Measurements from ENCODE around the gene KIFBP.

The KIFBP gene

DNA sequence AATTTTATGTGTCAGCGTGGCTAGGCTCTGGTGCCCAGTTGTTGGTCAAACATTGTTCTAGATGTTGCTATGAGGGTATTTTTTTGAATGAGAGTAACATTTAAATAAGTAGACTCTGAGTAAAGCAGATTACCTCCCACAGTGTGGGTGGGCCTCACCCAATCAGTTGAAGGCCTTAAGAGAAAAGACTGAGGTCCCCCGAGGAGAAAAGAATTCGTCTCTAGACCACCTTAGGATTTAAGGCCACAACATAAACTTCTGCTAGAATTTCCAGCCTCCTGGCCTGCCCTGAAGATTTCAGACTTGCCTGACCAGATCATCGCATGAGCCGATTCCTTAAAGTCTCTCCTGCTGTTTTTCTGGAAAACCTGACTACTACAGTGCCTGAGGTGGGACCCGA, 54.2 kb downstream of the KIFBP start:
- TF ChIP-seq, protein P1, sequence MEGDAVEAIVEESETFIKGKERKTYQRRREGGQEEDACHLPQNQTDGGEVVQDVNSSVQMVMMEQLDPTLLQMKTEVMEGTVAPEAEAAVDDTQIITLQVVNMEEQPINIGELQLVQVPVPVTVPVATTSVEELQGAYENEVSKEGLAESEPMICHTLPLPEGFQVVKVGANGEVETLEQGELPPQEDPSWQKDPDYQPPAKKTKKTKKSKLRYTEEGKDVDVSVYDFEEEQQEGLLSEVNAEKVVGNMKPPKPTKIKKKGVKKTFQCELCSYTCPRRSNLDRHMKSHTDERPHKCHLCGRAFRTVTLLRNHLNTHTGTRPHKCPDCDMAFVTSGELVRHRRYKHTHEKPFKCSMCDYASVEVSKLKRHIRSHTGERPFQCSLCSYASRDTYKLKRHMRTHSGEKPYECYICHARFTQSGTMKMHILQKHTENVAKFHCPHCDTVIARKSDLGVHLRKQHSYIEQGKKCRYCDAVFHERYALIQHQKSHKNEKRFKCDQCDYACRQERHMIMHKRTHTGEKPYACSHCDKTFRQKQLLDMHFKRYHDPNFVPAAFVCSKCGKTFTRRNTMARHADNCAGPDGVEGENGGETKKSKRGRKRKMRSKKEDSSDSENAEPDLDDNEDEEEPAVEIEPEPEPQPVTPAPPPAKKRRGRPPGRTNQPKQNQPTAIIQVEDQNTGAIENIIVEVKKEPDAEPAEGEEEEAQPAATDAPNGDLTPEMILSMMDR (IDR thresholded peaks at IDR 0.05) = no peak

GRCh38 chr10:69043931-69044531, 55.4 kb downstream of the KIFBP start:
- TF ChIP-seq, protein P1 (IDR thresholded peaks at IDR 0.05) = no peak

- TF ChIP-seq, protein P1 (IDR thresholded peaks at IDR 0.05) = no peak
Observed at GRCh38 chr10:69044546-69044945, 55.9 kb downstream of the KIFBP start.

DNA sequence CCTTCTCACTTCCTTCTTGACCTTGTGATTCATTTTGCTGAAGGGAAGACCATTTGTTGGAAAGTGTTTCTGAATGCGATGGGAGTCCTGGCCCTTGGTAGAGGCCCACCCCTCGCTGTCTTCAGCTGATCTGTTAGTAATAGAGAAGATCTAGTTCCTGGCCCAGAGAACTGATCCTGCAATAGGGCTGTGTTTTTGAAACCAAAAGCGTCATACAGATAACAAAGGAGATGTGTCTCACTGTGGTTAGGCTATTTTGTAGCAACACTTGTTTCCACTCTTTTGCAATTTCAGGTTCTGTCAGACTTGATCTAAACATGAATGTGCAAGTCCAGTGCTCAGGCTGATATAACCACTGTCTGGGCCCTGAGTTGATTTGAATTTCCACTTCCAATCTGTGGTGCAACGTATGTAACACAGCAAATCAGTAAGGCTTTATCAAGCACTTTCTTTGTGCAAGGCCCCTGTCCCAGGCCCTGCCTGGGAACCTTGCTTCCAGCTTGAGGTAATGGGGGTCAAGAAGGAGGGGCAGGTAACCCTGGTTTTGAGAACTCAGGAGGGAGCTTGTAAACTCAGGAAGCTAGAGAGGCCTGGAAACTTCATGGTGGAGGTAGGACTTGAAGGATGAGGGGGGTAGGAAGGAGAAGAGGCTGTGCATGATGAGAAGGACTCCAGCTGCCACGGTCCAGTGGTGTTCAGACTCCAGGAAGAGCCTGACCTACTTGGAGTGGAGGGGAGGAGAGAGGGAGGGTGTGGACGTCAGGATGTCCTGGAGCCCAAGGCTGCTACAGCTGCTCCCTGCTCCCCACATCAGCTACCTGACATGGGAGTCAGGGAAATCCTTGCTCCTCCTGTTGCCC, 57.1 kb downstream of the KIFBP start:
- TF ChIP-seq, protein P1 (IDR thresholded peaks at IDR 0.05) = no peak

DNA sequence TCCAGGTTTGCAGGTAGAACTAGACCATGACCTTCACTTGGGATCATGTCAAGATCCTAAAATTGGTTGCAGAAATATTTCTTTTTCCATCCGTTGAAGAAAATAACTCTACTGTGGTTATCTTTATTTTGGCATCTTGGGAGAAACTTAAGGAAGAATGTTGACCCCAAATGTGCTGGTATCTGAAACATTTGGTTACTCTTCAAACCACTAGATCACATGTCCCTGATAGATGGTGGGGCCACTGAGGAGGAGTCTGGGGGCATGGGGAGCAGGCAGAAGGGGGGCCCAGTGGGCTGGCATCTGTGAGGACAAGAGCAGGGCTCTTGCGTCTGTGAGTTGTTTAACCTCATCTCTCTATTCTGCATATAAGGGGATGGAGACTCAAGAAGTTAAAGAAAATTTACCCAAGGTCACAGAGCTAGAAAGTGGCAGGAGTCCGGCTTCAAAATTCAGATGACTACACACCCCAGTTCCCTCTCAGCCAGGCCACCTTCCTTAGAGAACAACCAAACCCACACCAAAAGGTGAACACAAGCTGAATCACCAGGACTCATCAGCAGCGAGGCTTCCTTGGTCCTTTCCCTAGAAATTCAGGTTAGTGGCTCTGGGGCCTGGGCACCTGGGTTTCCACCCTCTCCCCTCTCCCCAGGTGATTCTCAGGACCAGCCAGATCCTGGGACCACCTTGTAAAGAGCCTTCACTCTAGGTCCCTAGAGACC, 58.7 kb downstream of the KIFBP start:
- TF ChIP-seq, protein P1 (IDR thresholded peaks at IDR 0.05) = no peak

DNA sequence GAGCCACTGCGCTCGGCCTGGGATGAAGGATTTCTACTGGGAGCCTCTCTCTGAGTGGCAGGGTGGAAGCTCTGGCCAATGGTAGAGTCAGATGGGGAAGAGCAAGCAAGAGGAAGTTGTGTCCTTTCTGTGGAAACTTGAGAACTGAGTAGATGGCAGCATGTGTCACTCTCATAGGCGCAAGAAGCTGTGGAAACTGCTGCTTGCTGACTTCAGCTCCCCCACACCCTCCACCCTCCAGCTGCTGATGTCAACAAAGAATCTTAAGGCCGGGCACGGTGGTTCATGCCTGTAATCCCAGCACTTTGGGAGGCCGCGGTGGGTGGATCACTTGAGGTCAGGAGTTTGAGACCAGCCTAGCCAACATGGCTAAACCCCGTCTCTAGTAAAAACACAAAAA, 59.5 kb downstream of the KIFBP start:
- TF ChIP-seq, protein P1 (IDR thresholded peaks at IDR 0.05) = no peak

DNA sequence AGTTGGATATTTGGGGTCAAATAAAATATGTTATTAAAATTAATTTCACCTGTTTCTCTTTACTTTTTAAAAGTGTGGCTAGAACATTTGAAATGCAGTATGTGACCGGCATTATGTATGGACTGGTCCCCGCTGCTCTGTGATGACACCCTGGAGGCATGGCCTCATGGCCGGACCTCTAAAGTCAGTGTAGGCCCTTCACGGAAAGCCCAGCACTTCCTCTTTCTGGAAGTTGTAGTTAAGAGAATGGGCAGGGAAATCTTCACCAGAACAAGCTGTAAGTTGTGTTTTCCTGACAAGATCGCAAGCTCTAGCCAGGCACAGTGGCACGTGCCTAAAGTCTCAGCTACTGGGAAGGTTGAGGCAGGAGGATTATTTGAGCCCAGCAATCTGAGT, 61.0 kb downstream of the KIFBP start:
- TF ChIP-seq, protein P1 (IDR thresholded peaks at IDR 0.05) = no peak
